ENCODE measurements around the gene AUTS2. TPM values are rescaled to one million over a fixed set of nuclear protein-coding genes. Genes with fewer than 3 reads are reported as not detected.

AUTS2 gene
- total RNA-seq, 2 donors from 2014 or later, result 0.53 to 2.2 TPM

- DNase-seq (ENCODE audit: low spot score in 2 of 2) (no peak), ATAC-seq (no peak)
- no peak overlapping the region for H3K27ac Mint-ChIP-seq
- H3K9me3 Mint-ChIP-seq, result peaks cover 3 to 18% of the 10 kb centered on the region in 2 donors
- H3K36me3 Mint-ChIP-seq, result peaks cover 0 to 8% of the 10 kb centered on the region in 2 donors
These were observed 736.0 kb downstream of the AUTS2 start for GRCh38 chr7:70334295-70334694.

DNA sequence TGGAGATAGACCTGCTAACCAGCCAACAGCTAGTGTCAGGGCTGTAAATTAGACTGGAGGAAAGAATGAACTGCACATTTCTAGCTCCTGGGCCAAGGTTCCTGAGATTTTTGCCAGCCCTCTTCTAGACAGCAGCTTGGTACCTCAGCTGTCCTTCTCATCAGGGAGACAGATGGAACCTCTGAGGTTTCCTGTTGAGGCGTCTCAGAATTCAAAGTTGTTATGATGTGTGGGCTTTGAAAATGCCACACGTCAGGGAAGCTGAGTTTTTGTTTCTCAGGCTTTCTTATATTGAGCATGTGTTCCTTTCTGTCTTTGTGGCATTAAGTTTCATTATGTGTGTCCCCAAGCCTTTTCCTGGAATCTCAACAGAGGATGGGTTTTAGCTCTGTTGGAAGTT lies 736.6 kb downstream of the AUTS2 start:
- ATAC-seq, result peak; percentile 37 to 55
- no peak for DNase-seq (ENCODE audit: low spot score in 2 of 2)
- no peak overlapping the region for H3K27ac Mint-ChIP-seq

GRCh38 chr7:70336536-70336935 lies 738.3 kb downstream of the AUTS2 start:
- DNase-seq (ENCODE audit: low spot score in 2 of 2) (no peak), ATAC-seq (no peak)
- peaks cover 0 to 3% of the 10 kb centered on the region in 2 donors for H3K36me3 Mint-ChIP-seq
- H3K27ac Mint-ChIP-seq, result no peak overlapping the region
- peaks cover 3 to 13% of the 10 kb centered on the region in 2 donors for H3K9me3 Mint-ChIP-seq

More for the DNA sequence above, 736.6 kb downstream of the AUTS2 start:
- peaks cover 0 to 8% of the 10 kb centered on the region in 2 donors for H3K36me3 Mint-ChIP-seq
- H3K9me3 Mint-ChIP-seq, result peaks cover 3 to 18% of the 10 kb centered on the region in 2 donors

GRCh38 chr7:70338015-70338414 lies 739.7 kb downstream of the AUTS2 start:
- DNase-seq (ENCODE audit: low spot score in 2 of 2), result no peak
- peaks cover under 1 to 5% of the 10 kb centered on the region in 2 donors for H3K9me3 Mint-ChIP-seq
- H3K27ac Mint-ChIP-seq, result no peak overlapping the region
- H3K36me3 Mint-ChIP-seq, result no peaks in the 10 kb centered on the region
- ATAC-seq, result no peak

DNA sequence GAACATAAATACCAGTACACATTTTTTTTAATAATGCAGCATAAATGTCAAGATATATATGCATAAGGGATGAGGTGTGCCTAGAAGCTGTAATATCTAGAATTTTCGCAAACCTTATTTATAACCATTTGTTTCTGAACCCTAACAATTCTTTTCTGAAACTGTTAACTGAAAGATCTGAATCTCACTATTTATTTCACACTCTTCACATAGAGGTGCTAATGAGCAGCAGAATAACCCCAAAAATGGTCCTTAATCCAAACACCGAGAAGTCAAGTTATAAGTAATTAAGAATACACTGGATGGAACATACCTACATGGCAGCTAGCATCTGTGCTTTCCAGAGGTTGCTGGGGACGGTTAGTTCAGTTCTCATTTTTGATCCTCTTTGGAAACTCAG lies 742.0 kb downstream of the AUTS2 start:
- no peak for DNase-seq (ENCODE audit: low spot score in 2 of 2)
- Mint-ChIP-seq H3K36me3 (no peaks in the 10 kb centered on the region), H3K27ac (no peak overlapping the region), H3K9me3 (peaks cover 4 to 5% of the 10 kb centered on the region in 2 donors)
- ATAC-seq, result no peak

GRCh38 chr7:70341446-70341845 lies 743.2 kb downstream of the AUTS2 start:
- Mint-ChIP-seq H3K9me3 (peaks cover 0 to 5% of the 10 kb centered on the region in 2 donors), H3K36me3 (no peaks in the 10 kb centered on the region), H3K27ac (no peak overlapping the region)
- ATAC-seq, result no peak
- no peak for DNase-seq (ENCODE audit: low spot score in 2 of 2)

GRCh38 chr7:70343519-70343918 lies 745.2 kb downstream of the AUTS2 start:
- Mint-ChIP-seq H3K9me3 (peaks cover 0 to 5% of the 10 kb centered on the region in 2 donors), H3K27ac (no peak overlapping the region), H3K36me3 (no peaks in the 10 kb centered on the region)
- no peak for ATAC-seq
- DNase-seq (ENCODE audit: low spot score in 2 of 2), result no peak

DNA sequence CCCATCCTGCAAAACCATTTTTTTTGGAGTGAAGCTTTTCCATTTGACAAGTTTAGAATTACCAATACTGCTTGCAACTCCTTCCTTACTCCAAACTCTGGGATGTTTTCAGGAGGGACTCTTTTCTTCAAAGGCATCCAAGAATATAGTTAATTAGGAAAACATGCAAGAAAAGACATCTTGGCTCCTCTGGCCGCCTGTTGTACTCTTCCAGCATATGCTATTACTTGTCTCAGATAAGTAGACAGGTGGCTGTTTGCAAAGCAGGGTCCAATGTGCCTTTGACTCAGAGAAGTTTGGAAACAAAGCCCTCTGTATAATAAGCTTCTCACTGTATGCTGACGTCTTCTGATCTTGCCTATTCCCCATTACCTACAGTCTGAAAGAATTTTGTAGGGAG lies 746.5 kb downstream of the AUTS2 start:
- no peak for DNase-seq (ENCODE audit: low spot score in 2 of 2)
- ATAC-seq, result no peak
- peaks cover 0 to 5% of the 10 kb centered on the region in 2 donors for H3K9me3 Mint-ChIP-seq
- H3K36me3 Mint-ChIP-seq, result no peaks in the 10 kb centered on the region
- H3K27ac Mint-ChIP-seq, result no peak overlapping the region

- DNase-seq (ENCODE audit: low spot score in 2 of 2) (no peak), ATAC-seq (peak; percentile 59 to 68)
- Mint-ChIP-seq H3K36me3 (no peaks in the 10 kb centered on the region), H3K9me3 (peaks cover 0 to 5% of the 10 kb centered on the region in 2 donors), H3K27ac (no peak overlapping the region)
These were observed 748.7 kb downstream of the AUTS2 start for GRCh38 chr7:70346844-70347462.

GRCh38 chr7:70347463-70348254 lies 749.4 kb downstream of the AUTS2 start:
- Mint-ChIP-seq H3K9me3 (peaks cover 0 to 5% of the 10 kb centered on the region in 2 donors), H3K36me3 (no peaks in the 10 kb centered on the region), H3K27ac (no peak overlapping the region)
- ATAC-seq (peak; percentile 37 to 79), DNase-seq (ENCODE audit: low spot score in 2 of 2) (no peak)

- Mint-ChIP-seq H3K36me3 (no peaks in the 10 kb centered on the region), H3K9me3 (no peaks in the 10 kb centered on the region)
These were observed 750.8 kb downstream of the AUTS2 start for GRCh38 chr7:70349031-70349430.

DNA sequence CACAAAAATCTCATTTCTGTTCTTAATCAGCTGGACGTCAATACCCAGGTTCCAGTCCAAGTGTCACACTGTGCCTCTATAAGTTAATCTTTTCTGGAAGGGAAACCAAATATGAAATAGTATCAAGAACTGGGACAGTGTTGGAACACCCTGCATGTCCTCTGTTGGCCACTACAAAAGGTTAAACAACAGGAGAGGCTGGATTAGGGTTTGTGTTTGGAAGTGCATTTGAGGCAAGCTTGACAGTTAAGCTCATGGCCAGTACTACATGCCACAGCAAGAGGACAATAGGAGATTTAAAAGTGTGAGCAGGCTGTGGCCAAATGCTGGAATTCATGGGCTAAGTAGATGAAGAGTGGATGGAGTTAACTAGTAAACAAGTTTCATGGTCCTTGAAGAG lies 751.5 kb downstream of the AUTS2 start:
- H3K27ac Mint-ChIP-seq, result no peak overlapping the region
- ATAC-seq (no peak), DNase-seq (ENCODE audit: low spot score in 2 of 2) (no peak)
- H3K36me3 Mint-ChIP-seq, result no peaks in the 10 kb centered on the region
- no peaks in the 10 kb centered on the region for H3K9me3 Mint-ChIP-seq

More at GRCh38 chr7:70349031-70349430, 750.8 kb downstream of the AUTS2 start:
- no peak overlapping the region for H3K27ac Mint-ChIP-seq
- no peak for DNase-seq (ENCODE audit: low spot score in 2 of 2)
- no peak for ATAC-seq

DNA sequence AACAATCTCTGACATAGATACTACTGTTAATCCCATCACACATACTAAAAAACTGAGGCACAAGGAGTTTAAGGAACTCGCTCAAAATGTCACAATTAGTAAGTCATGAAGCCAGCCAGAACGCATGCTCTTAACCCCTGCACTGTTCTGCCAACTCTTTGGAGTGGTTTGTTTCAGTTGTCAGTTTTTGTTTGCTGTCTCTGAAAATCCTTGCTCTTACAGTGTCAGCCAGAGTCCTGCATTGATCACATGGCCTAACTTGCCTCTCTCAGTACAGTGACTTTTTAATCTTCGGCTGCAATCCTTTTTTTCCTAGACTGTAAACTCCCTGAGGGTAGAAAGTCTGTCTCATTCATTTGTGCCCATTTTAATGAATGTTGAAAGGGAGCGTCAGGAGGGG lies 753.8 kb downstream of the AUTS2 start:
- H3K27ac Mint-ChIP-seq, result no peak overlapping the region
- no peak for DNase-seq (ENCODE audit: low spot score in 2 of 2)
- ATAC-seq, result no peak
- no peaks in the 10 kb centered on the region for H3K9me3 Mint-ChIP-seq
- H3K36me3 Mint-ChIP-seq, result no peaks in the 10 kb centered on the region

DNA sequence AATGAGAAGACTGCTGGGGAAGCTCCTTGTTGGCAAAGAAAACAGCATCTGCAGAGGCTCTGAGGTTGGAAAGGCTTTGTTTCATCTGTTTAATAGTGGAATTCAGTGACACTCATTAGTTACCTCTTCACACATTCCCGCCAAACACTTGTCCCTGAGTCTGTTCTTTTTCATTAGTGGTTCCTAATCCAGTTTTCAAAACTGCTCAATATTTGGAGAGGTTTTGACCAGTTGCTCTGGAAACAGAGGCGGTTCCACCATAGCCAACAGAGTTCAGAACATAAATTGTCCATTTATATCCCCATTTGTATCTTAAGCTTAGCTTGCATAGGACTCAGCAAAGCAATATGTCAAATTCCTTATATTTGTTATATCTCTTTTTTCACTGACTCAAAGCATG lies 754.6 kb downstream of the AUTS2 start:
- ATAC-seq, result no peak
- Mint-ChIP-seq H3K27ac (no peak overlapping the region), H3K36me3 (no peaks in the 10 kb centered on the region)

GRCh38 chr7:70353330-70353945 lies 755.2 kb downstream of the AUTS2 start:
- Mint-ChIP-seq H3K27ac (no peak overlapping the region), H3K9me3 (no peaks in the 10 kb centered on the region), H3K36me3 (no peaks in the 10 kb centered on the region)
- DNase-seq (ENCODE audit: low spot score in 2 of 2) (no peak), ATAC-seq (no peak)

More for the DNA sequence above, 754.6 kb downstream of the AUTS2 start:
- DNase-seq (ENCODE audit: low spot score in 2 of 2), result no peak
- no peaks in the 10 kb centered on the region for H3K9me3 Mint-ChIP-seq

DNA sequence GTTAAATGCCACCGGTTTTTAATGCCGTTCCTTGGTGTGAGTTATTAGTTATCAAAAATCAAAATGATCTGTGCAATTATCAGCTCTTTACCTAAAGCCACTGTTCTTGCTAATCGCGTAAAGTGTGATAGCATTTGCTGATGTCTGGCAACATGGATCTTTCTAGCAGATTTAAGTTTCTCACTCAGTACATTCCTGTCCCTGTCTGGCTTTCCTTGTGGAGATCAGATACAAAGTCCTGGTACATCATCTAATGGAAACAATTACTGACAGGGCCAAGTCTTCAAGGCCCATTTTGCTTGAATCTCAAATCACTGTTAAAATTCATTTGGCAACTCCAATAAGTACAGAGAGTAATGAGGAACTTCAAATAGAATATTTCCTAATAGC lies 755.7 kb downstream of the AUTS2 start:
- no peak for DNase-seq (ENCODE audit: low spot score in 2 of 2)
- ATAC-seq, result no peak
- Mint-ChIP-seq H3K27ac (no peak overlapping the region), H3K9me3 (no peaks in the 10 kb centered on the region), H3K36me3 (no peaks in the 10 kb centered on the region)

DNA sequence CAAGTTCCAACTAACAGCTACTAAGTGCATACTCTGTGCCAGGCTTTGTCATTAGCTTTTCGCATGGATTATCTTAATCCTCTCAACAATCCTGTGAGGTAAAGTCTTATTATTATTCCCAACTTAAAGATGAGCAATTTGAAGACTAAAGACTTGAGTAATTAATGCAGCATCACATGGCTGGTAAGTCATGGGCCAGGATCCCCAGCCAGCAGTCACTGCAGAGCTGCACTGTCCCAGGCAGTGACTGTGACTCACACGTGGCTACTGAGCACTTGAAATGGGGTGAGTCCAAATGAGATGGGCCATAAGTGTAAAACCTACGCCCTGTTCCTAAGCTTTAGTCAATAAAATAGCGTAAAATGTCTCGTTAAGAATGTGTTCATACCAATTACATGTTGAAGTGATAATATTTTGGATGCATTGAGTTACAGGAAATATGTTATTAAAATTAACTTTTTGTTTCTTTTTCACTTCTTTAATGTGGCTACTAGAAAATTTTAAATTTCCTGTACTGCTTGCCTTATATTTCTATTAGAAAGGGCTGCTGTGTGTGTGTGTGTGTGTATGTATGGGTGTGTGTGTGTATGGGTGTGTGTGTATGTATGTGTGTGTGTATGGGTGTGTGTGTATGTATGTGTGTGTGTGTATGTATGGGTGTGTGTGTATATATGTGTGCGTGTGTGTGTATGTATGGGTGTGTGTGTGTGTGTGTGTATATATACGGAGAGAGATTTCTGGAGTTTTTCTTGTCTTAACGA lies 756.3 kb downstream of the AUTS2 start:
- Mint-ChIP-seq H3K27ac (no peak overlapping the region), H3K9me3 (no peaks in the 10 kb centered on the region), H3K36me3 (no peaks in the 10 kb centered on the region)
- DNase-seq (ENCODE audit: low spot score in 2 of 2) (no peak), ATAC-seq (no peak)

All from activated naive CD4-positive, alpha-beta T cell treated with anti-CD3 and anti-CD28 coated beads, Interleukin-2, amount 50 U/mL, for 72 hours (primary cell).